ENCODE results near the gene HS3ST3A1.
A peak's percentile ranks its signal among the peaks of the same experiment; 100 is the strongest.

HS3ST3A1 gene

DNA sequence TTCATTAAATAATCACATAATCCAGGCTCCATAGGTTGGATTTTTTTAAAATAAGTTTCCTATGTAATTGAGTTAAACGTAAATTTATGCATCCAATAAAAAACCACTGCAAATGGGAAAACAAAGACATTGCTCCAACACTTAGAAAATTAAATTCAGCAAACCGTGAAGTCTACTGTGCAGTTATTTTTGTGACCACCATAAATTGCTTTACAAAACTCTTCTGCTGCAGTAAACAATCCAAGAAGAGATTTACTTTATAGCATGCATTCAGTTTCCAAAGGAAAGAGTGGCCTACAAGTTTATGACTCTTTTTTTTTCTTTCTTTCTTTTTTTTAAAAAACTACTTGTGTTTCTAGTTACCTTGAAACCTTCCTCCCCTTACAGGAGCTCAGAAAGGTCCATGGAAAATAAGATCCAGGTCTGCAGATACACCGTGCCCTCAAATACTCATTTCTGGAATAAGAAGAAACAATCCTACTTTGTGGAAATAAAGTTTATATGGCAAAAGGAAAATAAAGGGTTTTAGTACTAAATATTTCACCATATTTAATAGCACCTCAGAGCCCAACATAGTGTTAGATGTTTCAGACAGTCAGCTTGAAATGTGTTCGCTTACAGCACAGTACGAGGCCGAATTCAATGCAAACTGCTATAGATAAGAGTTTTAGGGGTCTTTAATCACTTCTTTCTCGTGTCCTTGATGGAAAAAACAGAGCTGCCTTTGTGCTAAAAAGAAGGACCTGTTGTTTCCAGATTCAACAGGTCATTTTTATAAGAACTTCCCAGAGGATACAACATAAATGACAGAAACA lies 3.2 kb downstream of the HS3ST3A1 start:
- no peak for DNase-seq (ENCODE audit: low spot score)

DNA sequence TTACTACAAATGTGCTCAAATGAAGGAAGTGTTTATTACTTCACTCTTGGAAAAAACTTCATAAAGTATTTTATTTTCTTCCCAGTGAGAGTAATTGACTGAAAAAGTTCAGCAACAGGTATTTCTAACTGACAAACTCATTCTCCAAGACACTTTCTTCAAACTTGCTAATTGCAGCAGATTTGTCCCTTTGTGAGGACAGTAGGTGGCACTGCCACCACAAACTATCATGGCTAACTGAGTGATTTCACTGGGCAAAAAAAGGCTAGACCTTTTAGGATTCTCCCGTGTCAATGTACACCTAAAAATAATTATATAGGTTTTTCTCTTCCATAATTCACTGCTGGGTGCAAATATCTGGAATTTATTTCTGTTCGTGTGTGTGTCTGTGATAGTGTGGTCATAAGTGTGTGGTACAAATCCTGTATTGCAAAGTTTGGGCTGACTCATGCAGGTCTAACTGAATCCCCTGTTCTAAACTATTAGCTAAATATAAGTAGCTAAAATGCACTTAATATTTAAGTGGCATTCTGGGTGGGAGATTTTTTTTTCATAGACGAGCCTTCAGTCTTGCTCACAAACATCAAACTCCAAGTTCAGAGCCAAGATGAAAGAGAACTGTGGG lies 3.9 kb downstream of the HS3ST3A1 start:
- DNase-seq (ENCODE audit: low spot score): peak; percentile 68

DNA sequence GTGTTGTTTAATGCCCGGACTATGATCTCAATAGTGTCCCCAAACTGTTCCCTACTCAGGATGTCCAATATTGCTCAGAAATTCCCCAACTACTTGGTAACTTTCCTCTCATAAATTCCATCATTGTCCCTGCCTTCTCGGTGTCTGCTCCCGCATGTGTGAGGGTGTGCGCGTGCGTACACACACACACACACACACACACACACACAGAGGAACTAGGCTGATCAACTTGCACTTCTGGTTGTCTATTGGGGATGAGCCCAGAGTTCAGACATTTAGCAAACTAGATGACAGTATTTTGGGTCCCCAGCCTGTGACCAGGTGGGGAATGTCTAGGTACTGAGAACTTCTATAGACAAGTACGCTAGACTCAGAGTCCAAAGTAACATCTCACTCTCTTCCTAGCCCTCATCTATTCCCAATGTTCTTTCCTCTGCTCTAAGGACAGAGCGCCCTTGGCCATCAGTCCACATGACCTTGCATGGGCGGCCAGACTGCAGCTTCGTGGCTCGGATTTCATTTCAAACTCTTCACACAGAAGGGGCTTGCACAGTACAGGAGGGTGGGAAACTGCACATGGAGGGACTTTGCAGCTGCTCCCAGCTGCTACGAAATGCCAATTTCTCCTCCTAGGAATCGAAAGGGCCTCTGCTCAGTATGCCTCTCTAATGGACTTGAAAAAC lies 5.3 kb downstream of the HS3ST3A1 start:
- no peak for DNase-seq (ENCODE audit: low spot score)

DNA sequence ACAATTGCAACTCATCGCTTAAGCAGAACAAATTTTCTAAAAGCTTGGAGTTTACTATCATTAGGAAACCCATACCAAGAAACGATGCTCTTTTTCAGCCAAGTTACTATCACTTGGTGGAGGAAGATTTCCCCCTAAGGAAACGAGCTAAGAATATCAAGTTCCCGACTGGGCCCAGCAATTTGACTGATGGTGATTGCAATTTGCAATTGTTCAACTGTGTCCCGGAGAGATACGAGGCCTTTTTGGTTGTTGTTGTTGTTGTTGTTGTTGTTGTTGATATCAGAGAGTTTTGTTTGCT lies 6.2 kb downstream of the HS3ST3A1 start:
- DNase-seq (ENCODE audit: low spot score): no peak

DNA sequence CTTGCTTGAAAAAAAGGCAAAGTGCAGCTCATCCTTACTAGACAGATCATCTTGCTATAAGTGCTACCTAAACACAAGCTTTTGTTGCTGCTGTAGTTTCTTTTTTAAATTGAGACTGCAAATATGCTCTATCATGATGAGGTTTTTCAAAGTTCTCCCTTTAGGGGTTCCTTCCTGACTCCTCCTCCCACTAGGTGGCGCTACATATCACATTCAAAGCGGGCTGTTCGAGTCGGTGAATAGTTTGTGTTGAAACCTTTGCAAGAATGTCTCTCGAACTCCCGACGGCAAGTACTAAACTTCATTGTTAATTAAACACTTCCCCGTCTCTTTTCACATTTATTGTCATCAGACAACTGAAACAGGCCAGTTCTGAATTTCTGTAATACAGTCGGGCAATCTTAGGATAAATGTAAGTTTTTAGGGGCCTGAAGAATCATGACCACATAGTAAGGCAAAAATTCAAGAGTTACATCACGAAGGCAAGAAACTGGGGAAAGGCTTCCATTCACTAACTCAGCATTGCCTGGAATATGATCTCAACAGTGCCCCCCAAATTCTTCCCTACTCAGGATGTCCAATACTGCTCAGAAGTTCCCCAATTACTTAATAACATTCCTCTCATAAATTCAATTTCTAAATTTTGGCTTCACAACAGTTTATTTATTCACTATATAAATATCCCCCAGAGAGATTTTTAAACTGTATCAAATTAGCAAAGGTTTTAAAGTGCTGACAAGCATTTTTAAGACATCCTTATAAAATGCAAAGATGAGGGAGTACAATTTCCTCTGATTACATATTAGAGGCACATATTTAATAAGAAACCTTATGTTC lies 6.7 kb downstream of the HS3ST3A1 start:
- peak; percentile 69 for DNase-seq (ENCODE audit: low spot score)

DNA sequence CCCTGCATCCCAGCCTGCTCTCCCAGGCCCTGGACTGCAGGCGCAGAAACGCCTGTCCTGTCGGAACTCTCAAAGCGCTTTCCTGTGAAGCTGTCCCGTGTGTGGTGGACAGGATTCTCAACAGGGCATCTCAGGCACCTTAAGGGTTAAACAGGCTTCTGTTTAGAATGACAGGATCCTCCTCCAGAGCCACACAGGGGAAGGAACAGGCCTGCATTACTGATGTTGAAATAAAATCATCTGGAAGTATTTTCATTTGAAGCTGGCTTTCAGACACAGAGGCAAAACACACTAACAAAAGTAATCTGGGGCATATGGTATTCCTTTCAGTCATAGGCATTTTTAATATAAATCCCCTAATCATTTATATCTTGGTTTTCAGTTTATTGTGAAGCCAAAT lies 7.4 kb downstream of the HS3ST3A1 start:
- DNase-seq (ENCODE audit: low spot score): no peak

DNA sequence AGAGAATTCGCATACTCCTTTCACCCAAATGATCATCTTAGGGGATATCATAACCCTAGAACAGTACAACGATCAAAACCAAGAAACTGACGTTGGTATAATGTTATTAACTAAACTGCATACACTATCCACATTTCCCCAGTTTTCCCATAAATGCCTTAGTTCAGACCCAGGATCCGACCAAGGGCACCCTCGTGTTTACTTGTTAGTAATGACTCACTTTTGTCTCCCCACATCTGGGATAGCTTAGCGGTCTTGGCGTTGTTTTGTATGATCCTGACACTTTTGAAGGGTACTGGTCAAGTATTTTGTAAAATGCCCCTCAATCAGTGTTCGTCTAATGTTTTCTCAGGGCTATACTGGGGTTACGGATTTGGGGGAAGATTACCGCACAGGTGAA lies 8.0 kb downstream of the HS3ST3A1 start:
- DNase-seq (ENCODE audit: low spot score): no peak

DNA sequence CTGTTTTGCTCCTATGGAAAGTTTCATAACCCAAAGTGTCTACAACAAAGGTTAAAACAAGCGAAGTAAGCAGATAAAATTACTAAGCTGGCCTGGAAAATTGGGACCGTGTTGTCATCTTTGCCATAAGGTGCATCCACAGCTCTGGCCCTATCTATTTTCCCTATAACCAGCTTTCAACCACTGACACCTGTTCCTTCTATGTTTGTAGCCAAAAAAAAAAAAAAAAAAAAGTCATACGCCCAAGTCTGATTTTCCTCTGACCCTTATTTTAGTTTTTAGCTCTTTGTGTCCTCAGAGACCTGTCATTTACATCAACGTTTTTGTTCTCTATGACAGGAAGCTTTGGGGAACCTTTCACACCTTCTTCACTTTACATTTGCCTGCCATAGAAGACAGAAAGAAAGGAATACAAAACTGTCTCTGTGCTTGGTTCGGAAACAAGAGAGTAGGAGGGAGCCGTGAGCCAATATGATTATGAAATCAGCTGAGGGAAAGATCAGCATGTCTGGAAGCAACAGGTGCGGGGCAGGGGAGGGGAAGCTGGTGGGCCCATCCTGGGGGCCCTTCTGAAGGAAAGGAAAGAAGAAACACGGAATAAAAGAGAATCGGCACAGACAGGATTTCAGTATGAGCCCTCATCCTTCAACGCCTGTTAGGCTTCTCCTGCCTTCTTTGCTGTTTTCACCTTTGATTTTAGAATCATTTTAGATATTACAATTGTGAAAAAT lies 8.5 kb downstream of the HS3ST3A1 start:
- no peak for DNase-seq (ENCODE audit: low spot score)

DNA sequence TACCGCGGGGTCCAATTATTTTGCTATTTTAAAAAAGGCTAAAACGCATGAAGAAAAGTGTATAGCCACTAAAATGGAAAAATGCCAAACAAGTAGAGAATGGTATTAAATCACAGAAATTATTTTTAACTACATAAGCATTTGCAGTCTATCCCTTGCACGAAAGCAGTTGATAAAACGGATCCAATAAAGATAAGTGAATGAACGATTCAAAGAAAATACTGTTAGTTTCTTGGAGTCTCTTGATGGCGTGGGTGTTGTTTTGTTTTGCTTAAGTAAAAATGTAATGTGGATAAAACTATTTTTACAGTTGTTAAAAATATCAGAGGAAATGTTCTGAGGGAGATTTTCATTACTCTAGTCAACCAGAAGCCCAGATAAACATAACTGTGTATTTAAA lies 9.3 kb downstream of the HS3ST3A1 start:
- DNase-seq (ENCODE audit: low spot score): no peak

DNA sequence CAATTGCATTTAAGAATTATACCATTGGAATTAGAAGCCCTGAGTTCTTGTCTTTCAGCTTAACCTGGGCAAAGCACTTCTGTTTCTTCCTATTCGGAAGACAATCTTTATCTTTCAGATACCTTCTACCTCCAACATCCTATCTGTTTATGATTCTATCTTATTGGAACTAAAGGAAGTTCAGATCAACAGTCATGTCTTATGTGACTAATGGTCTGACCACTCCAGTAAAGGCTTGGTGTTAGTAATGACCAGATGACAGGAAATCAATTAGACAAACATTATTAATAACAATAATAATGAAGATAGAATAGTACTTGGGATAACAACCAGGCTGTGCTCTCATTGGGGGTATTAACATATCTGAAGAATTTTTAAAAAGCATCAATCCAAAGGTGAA lies 11.3 kb downstream of the HS3ST3A1 start:
- no peak for DNase-seq (ENCODE audit: low spot score)

DNA sequence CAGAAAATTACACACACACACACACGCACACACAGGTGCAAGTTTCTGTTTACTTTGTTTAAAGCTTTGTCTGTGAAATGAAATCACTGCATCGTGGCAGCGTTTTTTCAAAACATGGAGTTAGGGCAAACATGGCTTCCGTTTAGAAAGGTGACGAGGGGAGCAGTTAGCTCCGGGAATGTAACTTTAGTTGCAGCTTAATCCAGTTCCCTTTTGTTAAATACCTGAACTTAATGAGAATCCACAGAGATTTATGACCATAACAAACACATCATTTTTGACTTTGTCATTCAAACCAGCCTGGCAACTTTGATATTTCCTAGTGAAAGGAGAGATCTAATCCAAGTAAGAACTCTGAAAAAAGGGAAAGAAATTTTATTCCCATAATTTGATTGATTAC lies 12.1 kb downstream of the HS3ST3A1 start:
- DNase-seq (ENCODE audit: low spot score): no peak

DNA sequence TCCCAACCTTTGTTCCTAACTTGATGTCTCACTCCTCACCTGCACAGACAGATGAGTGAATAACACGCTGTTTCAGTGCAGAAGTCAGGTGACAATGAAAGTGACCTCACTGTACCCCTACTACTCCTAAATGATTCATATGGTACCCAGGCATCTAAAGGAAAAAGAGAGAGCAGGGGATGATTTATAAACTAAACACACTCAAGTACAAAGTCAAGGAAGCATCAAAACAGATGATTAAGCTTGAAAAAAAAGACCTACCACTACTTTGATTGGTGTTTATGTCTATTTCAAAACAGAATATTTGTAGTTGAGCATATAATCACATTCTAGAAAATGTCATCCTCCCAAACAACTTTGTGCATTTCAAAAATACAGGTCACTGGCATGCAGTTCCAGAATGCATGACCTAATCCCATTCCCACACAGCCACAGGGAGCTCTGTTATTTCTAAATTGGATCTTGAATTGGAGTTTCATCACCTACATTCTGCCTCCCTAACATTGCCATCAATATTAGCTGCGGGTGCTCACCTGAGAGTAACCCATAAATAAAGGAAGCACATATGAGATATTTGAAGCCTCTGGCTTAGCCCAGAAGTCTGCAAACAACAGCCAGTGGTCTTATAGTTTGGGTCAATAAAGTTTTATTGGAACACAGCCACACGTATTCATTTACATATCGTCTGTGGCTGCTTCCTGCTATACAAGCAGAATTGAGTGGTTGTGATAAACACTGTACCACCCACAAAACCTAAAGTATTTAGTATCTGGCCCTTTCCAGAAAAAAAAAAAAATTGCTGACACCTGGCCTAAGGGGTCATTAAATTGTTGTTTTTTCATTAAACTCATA lies 14.0 kb downstream of the HS3ST3A1 start:
- DNase-seq (ENCODE audit: low spot score): no peak

DNA sequence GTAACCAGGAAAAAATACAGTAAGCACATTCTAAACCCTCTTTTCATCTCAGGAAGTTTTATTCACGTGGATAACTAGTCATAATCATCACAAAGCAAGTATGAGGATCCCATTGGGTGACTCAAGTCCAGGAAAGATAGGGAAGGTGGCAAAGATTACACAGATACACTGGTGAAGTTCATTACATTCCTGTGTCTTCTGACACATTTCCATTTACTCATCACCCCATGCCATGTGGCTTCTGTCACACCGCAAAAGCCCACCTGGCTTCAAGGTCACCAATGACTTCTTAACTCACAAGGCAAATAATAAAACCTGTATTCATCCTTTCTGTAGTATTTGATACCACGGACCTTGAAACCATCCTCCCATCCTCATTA lies 17.0 kb downstream of the HS3ST3A1 start:
- no peak for DNase-seq (ENCODE audit: low spot score)

DNA sequence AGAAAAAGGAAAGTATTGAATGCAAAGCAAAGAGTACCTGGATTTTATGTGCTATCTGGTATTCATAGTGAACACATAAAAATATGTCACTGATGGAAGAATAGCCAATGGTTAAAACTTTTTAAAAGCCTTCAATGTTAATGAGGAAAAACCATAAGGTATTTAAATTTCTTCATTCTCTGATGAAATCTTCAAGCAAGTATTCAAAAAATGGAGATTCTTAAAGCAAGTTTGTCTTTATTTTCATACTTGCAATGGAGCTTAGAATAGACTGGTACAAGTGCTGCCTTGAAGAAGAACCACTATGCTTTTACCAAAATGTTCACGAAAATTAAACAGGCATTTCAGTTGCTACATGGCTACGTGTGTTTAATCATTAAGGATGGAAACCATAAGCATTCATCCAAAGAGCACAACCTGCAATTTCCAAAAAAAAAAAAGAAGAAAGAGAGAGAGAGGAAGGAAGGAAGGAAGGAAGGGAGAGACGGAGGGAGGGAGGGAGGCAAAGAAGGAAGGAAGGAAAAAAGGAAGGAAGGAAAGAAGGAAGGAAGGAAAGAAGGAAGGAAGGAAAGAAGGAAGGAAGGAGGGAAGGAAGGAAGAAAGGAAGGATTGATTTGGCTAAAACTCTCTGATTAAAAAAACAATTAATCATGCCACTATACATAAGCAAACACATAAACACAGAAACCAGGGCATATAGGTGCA lies 17.6 kb downstream of the HS3ST3A1 start:
- no peak for DNase-seq (ENCODE audit: low spot score)

DNA sequence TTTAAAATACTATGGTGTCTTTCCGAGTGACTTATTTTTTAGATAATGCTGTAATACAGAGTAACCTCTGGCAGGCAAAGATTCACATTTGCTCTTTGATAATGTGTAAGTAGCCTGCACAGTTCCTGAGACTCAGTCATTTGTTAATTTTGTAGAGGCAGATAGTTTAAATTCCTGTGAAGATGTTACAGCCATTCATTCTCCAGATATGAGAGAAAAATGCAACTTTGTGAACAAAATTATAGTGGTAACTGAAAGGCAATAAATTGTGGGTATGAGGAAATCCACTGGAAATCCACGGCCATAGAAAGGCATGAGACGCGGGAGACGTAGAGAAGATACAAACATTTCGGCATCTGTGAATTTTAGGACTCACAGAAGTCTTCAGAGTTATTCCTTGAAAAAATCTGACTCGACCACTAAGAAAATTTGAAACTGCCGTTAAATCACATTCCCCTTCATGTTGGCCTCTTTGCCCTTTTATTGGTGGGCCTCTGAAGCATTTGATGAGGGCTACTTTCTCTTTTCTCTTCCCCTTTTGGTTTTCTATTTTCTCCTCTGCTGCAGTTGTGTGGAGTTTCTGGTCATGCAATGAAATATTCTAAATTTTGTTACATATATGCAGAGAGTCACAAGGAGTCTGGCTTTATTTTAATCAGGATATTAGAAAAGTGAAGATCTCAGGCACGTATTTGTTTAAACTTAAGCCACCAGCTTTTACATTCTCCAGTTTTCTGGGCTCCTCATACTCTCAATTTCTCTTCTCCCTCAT lies 18.8 kb downstream of the HS3ST3A1 start:
- DNase-seq (ENCODE audit: low spot score): no peak

DNA sequence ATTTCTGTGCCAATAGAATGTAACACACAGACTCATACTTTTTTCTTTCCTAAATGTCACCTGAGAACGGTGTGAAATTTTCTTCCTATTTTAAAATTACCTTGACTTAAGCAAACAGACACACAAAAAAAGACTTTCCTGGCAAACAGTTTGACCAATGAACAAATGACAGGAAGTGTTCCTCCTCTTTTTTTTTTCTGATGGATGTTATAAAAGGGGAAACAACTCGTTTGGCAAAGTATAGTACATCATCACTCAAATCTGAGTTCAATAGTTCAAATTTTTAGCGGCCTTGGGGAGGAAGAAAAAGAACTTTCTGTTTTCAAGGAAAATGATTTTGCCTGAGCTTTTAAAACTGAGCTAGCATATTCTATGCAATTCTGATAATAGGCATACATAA lies 19.8 kb downstream of the HS3ST3A1 start:
- no peak for DNase-seq (ENCODE audit: low spot score)

DNA sequence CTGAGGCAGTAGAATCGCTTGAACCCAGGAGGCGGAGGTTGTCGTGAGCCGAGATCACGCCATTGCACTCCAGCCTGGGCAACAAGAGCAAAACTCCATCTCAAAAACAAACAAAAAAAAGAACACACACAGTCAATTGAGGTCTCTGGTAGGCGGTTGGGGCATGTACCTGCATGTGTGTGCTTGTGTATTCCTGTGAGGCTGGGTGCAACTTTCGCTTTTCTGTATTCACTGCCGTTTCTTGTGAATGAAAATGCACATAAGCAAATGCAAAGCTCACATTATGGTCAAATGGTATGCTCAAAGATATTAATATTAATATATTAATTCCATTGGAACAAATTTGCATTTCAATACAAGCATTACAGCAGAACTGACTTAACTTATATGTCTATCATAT lies 20.9 kb downstream of the HS3ST3A1 start:
- DNase-seq (ENCODE audit: low spot score): no peak

DNA sequence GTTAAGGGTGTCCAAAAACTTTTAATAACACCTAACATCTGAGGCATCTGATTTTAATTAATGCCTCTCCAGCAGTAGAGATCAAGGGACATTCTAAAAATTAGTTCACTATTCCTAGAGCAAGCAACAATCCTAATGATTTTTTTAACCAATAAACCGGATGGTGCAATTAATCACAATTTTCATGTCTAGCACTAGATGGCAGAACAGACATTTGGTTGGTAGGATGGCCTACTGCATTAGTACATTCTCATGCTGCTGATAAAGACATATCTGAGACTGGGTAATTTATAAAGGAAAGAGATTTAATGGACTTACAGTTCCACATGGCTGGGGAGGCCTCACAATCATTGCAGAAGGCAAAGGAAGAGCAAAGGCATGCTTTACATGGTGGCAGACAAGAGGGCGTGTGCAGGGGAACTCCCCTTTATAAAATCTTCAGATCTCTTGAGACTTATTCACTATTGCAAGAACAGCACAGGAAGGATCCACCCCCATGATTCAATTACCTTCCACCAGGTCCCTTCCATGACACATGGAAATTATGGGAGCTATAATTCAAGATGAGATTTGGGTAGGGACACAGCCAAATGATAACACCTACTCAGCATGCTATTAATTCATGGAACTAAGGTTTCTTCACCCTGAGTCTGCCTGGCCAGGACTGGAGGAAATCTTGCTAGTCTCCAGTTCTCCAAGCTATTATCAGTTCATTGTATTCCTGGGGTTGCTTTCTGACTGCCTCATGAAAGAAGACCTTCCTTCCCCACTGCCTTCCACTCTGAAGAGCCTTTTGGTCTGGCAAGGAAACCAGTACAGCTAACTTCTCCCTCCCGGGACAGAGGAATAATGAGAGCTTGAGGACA lies 24.8 kb downstream of the HS3ST3A1 start:
- no peak for DNase-seq (ENCODE audit: low spot score)
